HepG2 (cell line): Measurements from ENCODE around the gene GCN1. TPM values are rescaled to one million over a fixed set of nuclear protein-coding genes. Genes with fewer than 3 reads are reported as not detected.

Experiments
- ARNTL ChIP-seq: sonication (generic); formaldehyde crosslinking; IDR thresholded peaks from 2 replicates; pipeline ENCODE4 v1.4.0; 2020; ENCODE audit warnings: mild to moderate bottlenecking, missing genetic modification reagents
- ASH2L ChIP-seq: fragments of 300-600, 200-600 bp; sonication (generic); IDR thresholded peaks from 2 replicates; pipeline ENCODE4 v1.7.0; 2017; ENCODE audit warnings: low read depth, mild to moderate bottlenecking, moderate library complexity, mixed read lengths, low read length; ENCODE audit not compliant: insufficient read length
- CBX2 ChIP-seq, 2 experiments: fragments of 200-600 bp in 1 of 2; sonication (generic); formaldehyde crosslinking in 1 of 2; IDR thresholded peaks; 2 replicates each; pipeline versions ENCODE4 v1.7.0 to v1.8.1; 2018 to 2022; ENCODE audit warnings: low read depth in 2 of 2, low read length in 1 of 2, mild to moderate bottlenecking in 1 of 2, missing genetic modification reagents in 1 of 2
- ETV6 ChIP-seq: sonication (generic); formaldehyde crosslinking; conservative IDR thresholded peaks from 2 replicates; pipeline ENCODE4 v1.4.0; 2020; ENCODE audit warnings: missing genetic modification reagents
- MAFK ChIP-seq, 2 experiments: IDR thresholded peaks in 1 of 2; conservative IDR thresholded peaks in 1 of 2; 2 replicates each; pipeline ENCODE4 v1.6.1; 2011; ENCODE audit warnings: improper control_type of control experiment in 2 of 2, low read length in 2 of 2
- MYPOP ChIP-seq: sonication (generic); formaldehyde crosslinking; IDR thresholded peaks from 2 replicates; pipeline ENCODE4 v1.8.1; 2023; ENCODE audit warnings: mild to moderate bottlenecking, moderate library complexity, missing genetic modification reagents
- POLR2G ChIP-seq: fragments of 200-400 bp; formaldehyde crosslinking; IDR thresholded peaks from 2 replicates; pipeline ENCODE4 v1.6.1; 2018; ENCODE audit warnings: mild to moderate bottlenecking, low read depth, low read length, moderate library complexity
- SPEN ChIP-seq: sonication (generic); formaldehyde crosslinking; IDR thresholded peaks from 2 replicates; pipeline ENCODE4 v1.5.1; 2020; ENCODE audit warnings: low read depth, mild to moderate bottlenecking, missing genetic modification reagents
- TARDBP ChIP-seq: sonication (generic); formaldehyde crosslinking; IDR thresholded peaks from 2 replicates; pipeline ENCODE4 v1.8.0; 2022; ENCODE audit warnings: mild to moderate bottlenecking, missing genetic modification reagents
- THAP11 ChIP-seq: IDR thresholded peaks from 2 replicates; pipeline ENCODE4 v1.6.1; 2016; ENCODE audit warnings: missing biosample characterization, missing genetic modification reagents
- ZNF136 ChIP-seq: sonication (generic); formaldehyde crosslinking; IDR thresholded peaks from 2 replicates; pipeline ENCODE4 v1.8.1; 2022; ENCODE audit warnings: low read depth, mild to moderate bottlenecking, moderate library complexity, missing genetic modification reagents
- ZNF326 ChIP-seq: sonication (generic); formaldehyde crosslinking; IDR thresholded peaks from 2 replicates; pipeline ENCODE4 v1.4.0; 2020; ENCODE audit warnings: missing genetic modification reagents, borderline replicate concordance
- ZNF354B ChIP-seq: sonication (generic); formaldehyde crosslinking; IDR thresholded peaks from 2 replicates; pipeline ENCODE4 v1.8.0; 2022; ENCODE audit warnings: mild to moderate bottlenecking, missing genetic modification reagents
- ZNF7 ChIP-seq: IDR thresholded peaks from 2 replicates; pipeline ENCODE4 v1.6.1; 2016; ENCODE audit warnings: missing biosample characterization, missing genetic modification reagents
- ZNF773 ChIP-seq: sonication (generic); formaldehyde crosslinking; IDR thresholded peaks from 2 replicates; pipeline ENCODE4 v1.4.0; 2020; ENCODE audit warnings: missing genetic modification reagents, borderline replicate concordance
- polyA plus RNA-seq, 8 experiments: library from polyadenylated mRNA; depleted of rRNA in 3 of 8; stranded (reverse) in 7 of 8; unstranded in 1 of 8; fragments of >200 nt; fragmentation: Illumina TruSeq in 4 of 8; extraction: Trizol in 4 of 8; gene quantifications; 2 replicates each; pipeline versions ENCODE4 v1.2.1 to v1.2.3, GENCODE V29; 2011 to 2016; ENCODE audit warnings: low read depth in 4 of 8, missing spikeins in 1 of 8, mixed read lengths in 1 of 8; ENCODE audit not compliant: insufficient read depth in 1 of 8
- total RNA-seq, 5 experiments: library from RNA; depleted of rRNA; stranded (reverse); fragments of >200 nt; fragmentation: Illumina TruSeq; extraction: Trizol; gene quantifications; 2 replicates each; pipeline ENCODE4 v1.2.3, GENCODE V29; 2016; ENCODE audit warnings: low read depth in 1 of 5
- TF ChIP-seq, protein P1 (sequence below): sonication (generic); formaldehyde crosslinking; IDR thresholded peaks from 2 replicates; pipeline ENCODE4 v1.8.1; 2023; ENCODE audit warnings: mild to moderate bottlenecking, missing genetic modification reagents
- TF ChIP-seq, protein P2 (sequence below): sonication (generic); formaldehyde crosslinking; IDR thresholded peaks from 2 replicates; pipeline ENCODE4 v1.4.0; 2020; ENCODE audit warnings: low read depth, mild to moderate bottlenecking, missing genetic modification reagents
- TF ChIP-seq, protein P3 (sequence below): IDR thresholded peaks from 2 replicates; pipeline ENCODE4 v1.6.1; 2016; ENCODE audit warnings: mild to moderate bottlenecking, missing biosample characterization, missing genetic modification reagents
- TF ChIP-seq, protein P4 (sequence below): IDR thresholded peaks from 2 replicates; pipeline ENCODE4 v1.6.1; 2016; ENCODE audit warnings: low read depth, missing genetic modification reagents, missing compliant biosample characterization

GCN1 gene
- total and polyA plus RNA-seq, 2 of the 13 experiments (the other 11 are each of a cell fraction or from before 2014, with no cell fraction given), result 58.2 to 83.0 TPM

GRCh38 chr12:120116792-120117651 lies 77.5 kb downstream of the GCN1 start (continued):
- TF ChIP-seq, protein P1, sequence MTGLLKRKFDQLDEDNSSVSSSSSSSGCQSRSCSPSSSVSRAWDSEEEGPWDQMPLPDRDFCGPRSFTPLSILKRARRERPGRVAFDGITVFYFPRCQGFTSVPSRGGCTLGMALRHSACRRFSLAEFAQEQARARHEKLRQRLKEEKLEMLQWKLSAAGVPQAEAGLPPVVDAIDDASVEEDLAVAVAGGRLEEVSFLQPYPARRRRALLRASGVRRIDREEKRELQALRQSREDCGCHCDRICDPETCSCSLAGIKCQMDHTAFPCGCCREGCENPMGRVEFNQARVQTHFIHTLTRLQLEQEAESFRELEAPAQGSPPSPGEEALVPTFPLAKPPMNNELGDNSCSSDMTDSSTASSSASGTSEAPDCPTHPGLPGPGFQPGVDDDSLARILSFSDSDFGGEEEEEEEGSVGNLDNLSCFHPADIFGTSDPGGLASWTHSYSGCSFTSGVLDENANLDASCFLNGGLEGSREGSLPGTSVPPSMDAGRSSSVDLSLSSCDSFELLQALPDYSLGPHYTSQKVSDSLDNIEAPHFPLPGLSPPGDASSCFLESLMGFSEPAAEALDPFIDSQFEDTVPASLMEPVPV (CRISPR knock-in tag), result peak; percentile 87
- TF ChIP-seq ZNF326 (CRISPR knock-in tag), result no peak
- TF ChIP-seq, protein P2, sequence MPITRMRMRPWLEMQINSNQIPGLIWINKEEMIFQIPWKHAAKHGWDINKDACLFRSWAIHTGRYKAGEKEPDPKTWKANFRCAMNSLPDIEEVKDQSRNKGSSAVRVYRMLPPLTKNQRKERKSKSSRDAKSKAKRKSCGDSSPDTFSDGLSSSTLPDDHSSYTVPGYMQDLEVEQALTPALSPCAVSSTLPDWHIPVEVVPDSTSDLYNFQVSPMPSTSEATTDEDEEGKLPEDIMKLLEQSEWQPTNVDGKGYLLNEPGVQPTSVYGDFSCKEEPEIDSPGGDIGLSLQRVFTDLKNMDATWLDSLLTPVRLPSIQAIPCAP, result no peak
- no peak for TF ChIP-seq CBX2 (IDR thresholded peaks at IDR 0.05; ENCODE audit: low read depth, low read length)
- no peak for TF ChIP-seq CBX2 (CRISPR knock-in tag; IDR thresholded peaks at IDR 0.05; ENCODE audit: low read depth)
- no peak for TF ChIP-seq ZNF7 (CRISPR knock-in tag)
- peak; percentile 81 for TF ChIP-seq POLR2G
- TF ChIP-seq MAFK (conservative IDR thresholded peaks at IDR 0.05 in 1 of 2, IDR thresholded peaks at IDR 0.05 in 1 of 2; ENCODE audit: low read length in 2 of 2), result no peak
- TF ChIP-seq, protein P3, sequence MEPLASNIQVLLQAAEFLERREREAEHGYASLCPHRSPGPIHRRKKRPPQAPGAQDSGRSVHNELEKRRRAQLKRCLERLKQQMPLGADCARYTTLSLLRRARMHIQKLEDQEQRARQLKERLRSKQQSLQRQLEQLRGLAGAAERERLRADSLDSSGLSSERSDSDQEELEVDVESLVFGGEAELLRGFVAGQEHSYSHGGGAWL, result no peak; the same call in 1 of the 2 replicates
- no peak for TF ChIP-seq ETV6 (CRISPR knock-in tag)
- TF ChIP-seq ZNF354B (CRISPR knock-in tag), result peak; percentile 90; the same call in 1 of the 2 replicates
- TF ChIP-seq, protein P4, sequence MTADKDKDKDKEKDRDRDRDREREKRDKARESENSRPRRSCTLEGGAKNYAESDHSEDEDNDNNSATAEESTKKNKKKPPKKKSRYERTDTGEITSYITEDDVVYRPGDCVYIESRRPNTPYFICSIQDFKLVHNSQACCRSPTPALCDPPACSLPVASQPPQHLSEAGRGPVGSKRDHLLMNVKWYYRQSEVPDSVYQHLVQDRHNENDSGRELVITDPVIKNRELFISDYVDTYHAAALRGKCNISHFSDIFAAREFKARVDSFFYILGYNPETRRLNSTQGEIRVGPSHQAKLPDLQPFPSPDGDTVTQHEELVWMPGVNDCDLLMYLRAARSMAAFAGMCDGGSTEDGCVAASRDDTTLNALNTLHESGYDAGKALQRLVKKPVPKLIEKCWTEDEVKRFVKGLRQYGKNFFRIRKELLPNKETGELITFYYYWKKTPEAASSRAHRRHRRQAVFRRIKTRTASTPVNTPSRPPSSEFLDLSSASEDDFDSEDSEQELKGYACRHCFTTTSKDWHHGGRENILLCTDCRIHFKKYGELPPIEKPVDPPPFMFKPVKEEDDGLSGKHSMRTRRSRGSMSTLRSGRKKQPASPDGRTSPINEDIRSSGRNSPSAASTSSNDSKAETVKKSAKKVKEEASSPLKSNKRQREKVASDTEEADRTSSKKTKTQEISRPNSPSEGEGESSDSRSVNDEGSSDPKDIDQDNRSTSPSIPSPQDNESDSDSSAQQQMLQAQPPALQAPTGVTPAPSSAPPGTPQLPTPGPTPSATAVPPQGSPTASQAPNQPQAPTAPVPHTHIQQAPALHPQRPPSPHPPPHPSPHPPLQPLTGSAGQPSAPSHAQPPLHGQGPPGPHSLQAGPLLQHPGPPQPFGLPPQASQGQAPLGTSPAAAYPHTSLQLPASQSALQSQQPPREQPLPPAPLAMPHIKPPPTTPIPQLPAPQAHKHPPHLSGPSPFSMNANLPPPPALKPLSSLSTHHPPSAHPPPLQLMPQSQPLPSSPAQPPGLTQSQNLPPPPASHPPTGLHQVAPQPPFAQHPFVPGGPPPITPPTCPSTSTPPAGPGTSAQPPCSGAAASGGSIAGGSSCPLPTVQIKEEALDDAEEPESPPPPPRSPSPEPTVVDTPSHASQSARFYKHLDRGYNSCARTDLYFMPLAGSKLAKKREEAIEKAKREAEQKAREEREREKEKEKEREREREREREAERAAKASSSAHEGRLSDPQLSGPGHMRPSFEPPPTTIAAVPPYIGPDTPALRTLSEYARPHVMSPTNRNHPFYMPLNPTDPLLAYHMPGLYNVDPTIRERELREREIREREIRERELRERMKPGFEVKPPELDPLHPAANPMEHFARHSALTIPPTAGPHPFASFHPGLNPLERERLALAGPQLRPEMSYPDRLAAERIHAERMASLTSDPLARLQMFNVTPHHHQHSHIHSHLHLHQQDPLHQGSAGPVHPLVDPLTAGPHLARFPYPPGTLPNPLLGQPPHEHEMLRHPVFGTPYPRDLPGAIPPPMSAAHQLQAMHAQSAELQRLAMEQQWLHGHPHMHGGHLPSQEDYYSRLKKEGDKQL (CRISPR knock-in tag), result no peak
- 0 out of 2 replicates have a peak, but pooled peaks have one; percentile 60 for TF ChIP-seq ZNF773
- peak; percentile 80 for TF ChIP-seq THAP11 (CRISPR knock-in tag)
- TF ChIP-seq MYPOP (CRISPR knock-in tag), result peak; percentile 89
- no peak for TF ChIP-seq ZNF136 (CRISPR knock-in tag)
- peak; percentile 89 for TF ChIP-seq TARDBP
- peak; percentile 51; the same call in 1 of the 2 replicates for TF ChIP-seq ARNTL (CRISPR knock-in tag)
- TF ChIP-seq SPEN (CRISPR knock-in tag), result peak; percentile 87
- peak; percentile 59 for TF ChIP-seq ASH2L
